Caco-2 (cell line): Measurements from ENCODE around the gene BCL6B. TPM values are rescaled to one million over a fixed set of nuclear protein-coding genes. Genes with fewer than 3 reads are reported as not detected.

Experiments used
- BruUV-seq: library from RNA; stranded (reverse); fragments of 400-500 nt; replicated peaks from 2 replicates; lab custom pipeline; 2021; lab: Mats Ljungman, UMichigan
- CTCF ChIA-PET: fragments of 300-600 bp; sonication (Branson Sonifier 250); formaldehyde crosslinking; loops from one replicate; lab custom pipeline; 2022; ENCODE audit warnings: antibody characterized with exemption; lab: Charles Lee
- POLR2A ChIA-PET: fragments of 300-600 bp; sonication (Branson Sonifier 250); formaldehyde crosslinking; loops from one replicate; lab custom pipeline; 2022; ENCODE audit warnings: antibody characterized with exemption; lab: Charles Lee
- DNase-seq, 2 experiments: peaks; one replicate each; pipeline versions ENCODE4 v3.0.0 to v3.0.0-alpha.2; 2020 to 2022
- H3K27me3 ChIP-seq: replicated peaks from 2 replicates; pipeline ENCODE4 v1.6.0; 2011; ENCODE audit warnings: low read length; ENCODE audit not compliant: control insufficient read depth, insufficient read depth
- H3K36me3 ChIP-seq: 2 replicates; pipeline ENCODE4 v1.5.1; 2011; ENCODE audit warnings: low read length; ENCODE audit not compliant: control insufficient read depth, insufficient read depth
- H3K4me1 ChIP-seq: fragments of 250-450 bp; sonication (Bioruptor Pico); 2 replicates; pipeline ENCODE4 v1.5.1; 2020; ENCODE audit warnings: mild to moderate bottlenecking
- H3K4me3 ChIP-seq: 2 replicates; pipeline ENCODE4 v1.5.1; 2011; ENCODE audit warnings: low read depth, mild to moderate bottlenecking, control low read depth, low read length
- H3K9me3 ChIP-seq: fragments of 250-450 bp; sonication (Bioruptor Pico); 2 replicates; pipeline ENCODE4 v1.5.1; 2020; ENCODE audit warnings: mild to moderate bottlenecking, moderate library complexity
- H3K27ac Mint-ChIP-seq: one replicate; pipeline ENCODE4 v1.8.0; 2022; ENCODE audit warnings: mixed read lengths; ENCODE audit not compliant: unreplicated experiment
- H3K27me3 Mint-ChIP-seq: one replicate; pipeline ENCODE4 v1.8.0; 2022; ENCODE audit warnings: mixed read lengths; ENCODE audit not compliant: insufficient read depth, unreplicated experiment
- H3K36me3 Mint-ChIP-seq: one replicate; pipeline ENCODE4 v1.8.0; 2022; ENCODE audit warnings: mild to moderate bottlenecking, mixed read lengths; ENCODE audit not compliant: insufficient read depth, unreplicated experiment
- H3K4me1 Mint-ChIP-seq: one replicate; pipeline ENCODE4 v1.8.0; 2022; ENCODE audit warnings: low read depth, mixed read lengths; ENCODE audit not compliant: unreplicated experiment
- H3K4me3 Mint-ChIP-seq: one replicate; pipeline ENCODE4 v1.8.0; 2022; ENCODE audit warnings: mild to moderate bottlenecking, moderate library complexity, mixed read lengths; ENCODE audit not compliant: unreplicated experiment
- H3K9me3 Mint-ChIP-seq: one replicate; pipeline ENCODE4 v1.8.0; 2022; ENCODE audit warnings: mixed read lengths; ENCODE audit not compliant: unreplicated experiment
- intact Hi-C: fragments of 100-400 bp; cut with micrococcal nuclease; formaldehyde crosslinking; loops from one replicate; pipeline ENCODE4 v1.10.0; 2022; ENCODE audit not compliant: unreplicated experiment
- total RNA-seq: library from RNA; stranded (reverse); gene quantifications from 2 replicates; pipeline ENCODE4 v1.2.3, GENCODE V29; 2022
- TF ChIP-seq, protein P1 (sequence below), 2 experiments: fragments of 200-600 bp in 1 of 2; IDR thresholded peaks; 1 replicate in 1 of 2; 2 replicates in 1 of 2; pipeline versions ENCODE4 v1.5.1 to v1.8.0; 2011 to 2022; ENCODE audit warnings: antibody characterized with exemption in 1 of 2, control low read depth in 1 of 2, inconsistent platforms in 1 of 2, low read depth in 1 of 2, low read length in 1 of 2, mild to moderate bottlenecking in 1 of 2, moderate library complexity in 1 of 2; ENCODE audit not compliant: insufficient read depth in 1 of 2, severe bottlenecking in 1 of 2, unreplicated experiment in 1 of 2

Gene BCL6B
- total RNA-seq, 1 experiment from 2014 or later: not detected

DNA sequence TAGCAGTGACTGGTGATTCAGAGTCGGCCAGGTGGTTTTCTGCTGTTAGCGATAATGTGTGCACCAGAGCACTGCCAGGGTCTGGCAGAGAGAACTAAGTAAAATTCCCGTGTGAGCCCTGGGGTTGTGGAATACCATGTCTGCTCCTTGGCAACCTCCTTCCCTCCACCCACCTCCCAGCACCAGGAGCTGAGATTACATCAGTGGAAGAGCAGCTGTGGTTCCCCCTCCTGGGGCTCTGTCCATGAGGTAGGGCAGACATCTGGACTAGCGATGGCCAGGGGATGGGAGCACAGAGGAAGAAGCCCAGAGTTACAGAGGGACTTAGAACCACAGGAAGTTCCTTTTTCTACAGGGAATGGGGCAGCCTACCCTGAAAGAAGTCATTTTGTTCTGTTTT is 41.4 kb downstream of the BCL6B start:
- H3K27ac Mint-ChIP-seq: no peak overlapping the region
- Histone ChIP-seq H3K4me3 (no peak overlapping the region), H3K9me3 (no peaks in the 10 kb centered on the region), H3K27me3 (no peaks in the 10 kb centered on the region), H3K36me3 (no peaks in the 10 kb centered on the region), H3K4me1 (no peaks in the 10 kb centered on the region)
- H3K4me3 Mint-ChIP-seq: no peak overlapping the region
- H3K4me1 Mint-ChIP-seq: peaks cover 12% of the 10 kb centered on the region
- no peaks in the 10 kb centered on the region for H3K27me3 Mint-ChIP-seq
- TF ChIP-seq, protein P1, sequence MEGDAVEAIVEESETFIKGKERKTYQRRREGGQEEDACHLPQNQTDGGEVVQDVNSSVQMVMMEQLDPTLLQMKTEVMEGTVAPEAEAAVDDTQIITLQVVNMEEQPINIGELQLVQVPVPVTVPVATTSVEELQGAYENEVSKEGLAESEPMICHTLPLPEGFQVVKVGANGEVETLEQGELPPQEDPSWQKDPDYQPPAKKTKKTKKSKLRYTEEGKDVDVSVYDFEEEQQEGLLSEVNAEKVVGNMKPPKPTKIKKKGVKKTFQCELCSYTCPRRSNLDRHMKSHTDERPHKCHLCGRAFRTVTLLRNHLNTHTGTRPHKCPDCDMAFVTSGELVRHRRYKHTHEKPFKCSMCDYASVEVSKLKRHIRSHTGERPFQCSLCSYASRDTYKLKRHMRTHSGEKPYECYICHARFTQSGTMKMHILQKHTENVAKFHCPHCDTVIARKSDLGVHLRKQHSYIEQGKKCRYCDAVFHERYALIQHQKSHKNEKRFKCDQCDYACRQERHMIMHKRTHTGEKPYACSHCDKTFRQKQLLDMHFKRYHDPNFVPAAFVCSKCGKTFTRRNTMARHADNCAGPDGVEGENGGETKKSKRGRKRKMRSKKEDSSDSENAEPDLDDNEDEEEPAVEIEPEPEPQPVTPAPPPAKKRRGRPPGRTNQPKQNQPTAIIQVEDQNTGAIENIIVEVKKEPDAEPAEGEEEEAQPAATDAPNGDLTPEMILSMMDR (IDR thresholded peaks at IDR 0.05; ENCODE audit: insufficient read depth in 1 of 2, low read depth in 1 of 2, low read length in 1 of 2, severe bottlenecking in 1 of 2, unreplicated experiment in 1 of 2): no peak
- intact Hi-C loops: no loop called here
- peaks cover 15% of the 10 kb centered on the region for H3K9me3 Mint-ChIP-seq
- BruUV-seq: no TSS peak
- ChIA-PET POLR2A (no interaction called here), CTCF (no interaction called here)
- H3K36me3 Mint-ChIP-seq: no peaks in the 10 kb centered on the region
- no peak for DNase-seq

DNA sequence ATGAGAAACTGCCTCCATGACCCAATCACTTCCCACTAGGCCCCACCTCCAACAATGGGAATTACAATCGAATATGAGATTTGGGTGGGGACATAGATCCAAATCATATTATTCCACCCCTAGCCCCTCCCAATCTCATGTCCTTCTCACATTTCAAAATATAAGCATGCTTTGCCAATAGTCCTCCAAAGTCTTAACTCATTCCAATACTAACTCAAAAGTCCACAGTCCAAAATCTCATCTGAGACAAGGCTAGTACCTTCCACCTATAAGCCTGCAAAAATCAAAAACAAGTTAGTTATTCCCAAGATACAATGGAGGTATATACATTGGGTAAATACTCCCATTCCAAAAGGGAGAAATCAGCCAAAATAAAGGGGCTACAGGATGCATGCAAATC is 44.3 kb downstream of the BCL6B start:
- BruUV-seq: no TSS peak
- DNase-seq: no peak
- Mint-ChIP-seq H3K4me1 (peaks cover 12% of the 10 kb centered on the region), H3K27me3 (no peaks in the 10 kb centered on the region), H3K9me3 (peaks cover 15% of the 10 kb centered on the region), H3K27ac (no peak overlapping the region), H3K4me3 (no peak overlapping the region), H3K36me3 (no peaks in the 10 kb centered on the region)
- Histone ChIP-seq H3K9me3 (no peaks in the 10 kb centered on the region), H3K27me3 (no peaks in the 10 kb centered on the region), H3K4me1 (no peaks in the 10 kb centered on the region), H3K36me3 (no peaks in the 10 kb centered on the region), H3K4me3 (no peak overlapping the region)
- POLR2A ChIA-PET: no interaction called here
- TF ChIP-seq, protein P1 (IDR thresholded peaks at IDR 0.05; ENCODE audit: insufficient read depth in 1 of 2, low read depth in 1 of 2, low read length in 1 of 2, severe bottlenecking in 1 of 2, unreplicated experiment in 1 of 2): no peak
- CTCF ChIA-PET: no interaction called here
- intact Hi-C loops: no loop called here

DNA sequence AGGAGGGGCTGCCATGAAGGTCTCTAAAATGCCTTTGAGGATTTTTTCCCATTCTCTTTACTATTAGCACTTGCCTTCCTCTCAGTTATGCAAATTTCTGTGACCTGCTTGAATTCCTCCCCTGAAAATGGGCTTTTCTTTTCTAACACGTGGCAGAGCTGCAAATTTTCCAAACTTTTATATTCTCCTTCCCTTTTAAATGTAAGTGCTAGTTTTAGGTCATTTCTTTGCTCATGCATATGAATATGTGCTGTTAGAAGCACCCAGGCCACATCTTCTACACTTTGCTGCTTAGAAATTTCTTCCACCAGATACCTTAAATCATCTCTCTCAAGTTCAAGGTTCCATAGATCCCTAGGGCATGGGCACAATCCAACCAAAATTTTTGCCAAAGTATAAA is 45.4 kb downstream of the BCL6B start:
- TF ChIP-seq, protein P1 (IDR thresholded peaks at IDR 0.05; ENCODE audit: insufficient read depth in 1 of 2, low read depth in 1 of 2, low read length in 1 of 2, severe bottlenecking in 1 of 2, unreplicated experiment in 1 of 2): no peak
- Mint-ChIP-seq H3K36me3 (no peaks in the 10 kb centered on the region), H3K27me3 (no peaks in the 10 kb centered on the region), H3K9me3 (peaks cover 15% of the 10 kb centered on the region), H3K27ac (no peak overlapping the region), H3K4me1 (peaks cover 7% of the 10 kb centered on the region), H3K4me3 (no peak overlapping the region)
- H3K4me1 ChIP-seq: no peaks in the 10 kb centered on the region
- no peak for DNase-seq
- no TSS peak for BruUV-seq
- intact Hi-C loops: no loop called here
- no peaks in the 10 kb centered on the region for H3K27me3 ChIP-seq
- H3K9me3 ChIP-seq: no peaks in the 10 kb centered on the region
- ChIA-PET POLR2A (no interaction called here), CTCF (no interaction called here)
- H3K36me3 ChIP-seq: no peaks in the 10 kb centered on the region
- no peak overlapping the region for H3K4me3 ChIP-seq
